ENCODE data around the gene AHCYL2.

GRCh38 chr7:129394101-129394500 lies 169.3 kb downstream of the AHCYL2 start:
- no peak for TF ChIP-seq EZH2 (IDR thresholded peaks at IDR 0.05)
- TF ChIP-seq, protein P1, sequence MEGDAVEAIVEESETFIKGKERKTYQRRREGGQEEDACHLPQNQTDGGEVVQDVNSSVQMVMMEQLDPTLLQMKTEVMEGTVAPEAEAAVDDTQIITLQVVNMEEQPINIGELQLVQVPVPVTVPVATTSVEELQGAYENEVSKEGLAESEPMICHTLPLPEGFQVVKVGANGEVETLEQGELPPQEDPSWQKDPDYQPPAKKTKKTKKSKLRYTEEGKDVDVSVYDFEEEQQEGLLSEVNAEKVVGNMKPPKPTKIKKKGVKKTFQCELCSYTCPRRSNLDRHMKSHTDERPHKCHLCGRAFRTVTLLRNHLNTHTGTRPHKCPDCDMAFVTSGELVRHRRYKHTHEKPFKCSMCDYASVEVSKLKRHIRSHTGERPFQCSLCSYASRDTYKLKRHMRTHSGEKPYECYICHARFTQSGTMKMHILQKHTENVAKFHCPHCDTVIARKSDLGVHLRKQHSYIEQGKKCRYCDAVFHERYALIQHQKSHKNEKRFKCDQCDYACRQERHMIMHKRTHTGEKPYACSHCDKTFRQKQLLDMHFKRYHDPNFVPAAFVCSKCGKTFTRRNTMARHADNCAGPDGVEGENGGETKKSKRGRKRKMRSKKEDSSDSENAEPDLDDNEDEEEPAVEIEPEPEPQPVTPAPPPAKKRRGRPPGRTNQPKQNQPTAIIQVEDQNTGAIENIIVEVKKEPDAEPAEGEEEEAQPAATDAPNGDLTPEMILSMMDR (IDR thresholded peaks at IDR 0.05), result no peak
